GM12864 (cell line): ENCODE data around the gene PPP6R3.

Source experiments
- DNase-seq: peaks from one replicate; pipeline ENCODE4 v3.0.0-alpha.2; 2011; ENCODE audit warnings: low read depth
- H3K4me3 ChIP-seq: 2 replicates; pipeline ENCODE4 v1.5.1; 2011; ENCODE audit warnings: mild to moderate bottlenecking, low read depth, low read length, control low read depth
- TF ChIP-seq, protein P1 (sequence below): IDR thresholded peaks from 2 replicates; pipeline ENCODE4 v1.5.1; 2011; ENCODE audit warnings: low read depth, mild to moderate bottlenecking, moderate library complexity, low read length, control low read depth, inconsistent platforms; ENCODE audit errors: missing control alignments

PPP6R3 gene

DNA sequence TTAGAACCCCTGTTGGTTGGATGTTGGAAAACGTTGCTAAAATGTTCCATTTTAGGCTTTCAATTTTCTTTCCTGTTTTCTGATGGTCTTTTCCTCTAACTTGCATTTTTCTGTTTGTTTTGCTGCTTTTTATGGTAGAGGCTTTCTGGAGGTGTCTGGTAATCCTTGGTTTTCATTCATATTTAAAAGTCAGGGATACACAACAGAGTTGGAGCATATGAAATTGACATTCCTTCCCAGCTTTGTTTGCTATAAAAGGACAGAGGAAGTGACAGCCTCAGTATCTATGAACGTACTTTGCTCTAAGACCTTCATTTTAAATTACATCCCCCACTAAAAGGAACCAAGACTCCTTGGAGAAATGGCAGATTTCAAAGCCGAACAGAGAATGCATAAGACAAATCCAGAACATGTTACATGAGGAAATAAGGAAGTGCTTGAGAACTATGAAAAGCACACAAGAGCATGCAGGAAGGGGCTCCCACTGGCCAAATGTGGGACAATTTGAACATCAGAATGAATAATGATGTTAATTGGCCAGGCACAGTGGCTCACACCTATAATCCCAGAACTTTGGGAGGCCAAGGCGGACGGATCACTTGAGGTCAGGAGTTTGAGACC, 56.7 kb downstream of the PPP6R3 start:
- no peak overlapping the region for H3K4me3 ChIP-seq
- TF ChIP-seq, protein P1, sequence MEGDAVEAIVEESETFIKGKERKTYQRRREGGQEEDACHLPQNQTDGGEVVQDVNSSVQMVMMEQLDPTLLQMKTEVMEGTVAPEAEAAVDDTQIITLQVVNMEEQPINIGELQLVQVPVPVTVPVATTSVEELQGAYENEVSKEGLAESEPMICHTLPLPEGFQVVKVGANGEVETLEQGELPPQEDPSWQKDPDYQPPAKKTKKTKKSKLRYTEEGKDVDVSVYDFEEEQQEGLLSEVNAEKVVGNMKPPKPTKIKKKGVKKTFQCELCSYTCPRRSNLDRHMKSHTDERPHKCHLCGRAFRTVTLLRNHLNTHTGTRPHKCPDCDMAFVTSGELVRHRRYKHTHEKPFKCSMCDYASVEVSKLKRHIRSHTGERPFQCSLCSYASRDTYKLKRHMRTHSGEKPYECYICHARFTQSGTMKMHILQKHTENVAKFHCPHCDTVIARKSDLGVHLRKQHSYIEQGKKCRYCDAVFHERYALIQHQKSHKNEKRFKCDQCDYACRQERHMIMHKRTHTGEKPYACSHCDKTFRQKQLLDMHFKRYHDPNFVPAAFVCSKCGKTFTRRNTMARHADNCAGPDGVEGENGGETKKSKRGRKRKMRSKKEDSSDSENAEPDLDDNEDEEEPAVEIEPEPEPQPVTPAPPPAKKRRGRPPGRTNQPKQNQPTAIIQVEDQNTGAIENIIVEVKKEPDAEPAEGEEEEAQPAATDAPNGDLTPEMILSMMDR = no peak
- no peak for DNase-seq

DNA sequence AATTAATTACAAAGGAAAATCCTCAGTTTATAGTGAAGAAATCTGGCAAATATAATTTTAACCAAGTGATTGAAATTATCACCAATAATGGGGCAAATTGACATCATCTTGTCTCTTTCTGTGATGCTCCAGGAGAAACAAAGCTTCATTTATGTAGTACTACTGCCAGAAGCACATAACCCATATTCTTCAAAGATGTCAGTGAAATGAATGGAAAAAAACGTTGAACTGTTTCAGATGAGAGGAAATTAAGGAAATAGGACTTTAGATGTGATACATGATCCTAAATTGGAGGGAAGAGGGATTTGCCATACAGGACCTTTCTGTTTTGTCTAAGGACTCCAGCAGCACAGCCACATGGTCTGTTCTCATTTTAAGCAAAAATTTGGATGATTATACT, 57.6 kb downstream of the PPP6R3 start:
- DNase-seq = no peak
- H3K4me3 ChIP-seq = no peak overlapping the region
- TF ChIP-seq, protein P1 = no peak

DNA sequence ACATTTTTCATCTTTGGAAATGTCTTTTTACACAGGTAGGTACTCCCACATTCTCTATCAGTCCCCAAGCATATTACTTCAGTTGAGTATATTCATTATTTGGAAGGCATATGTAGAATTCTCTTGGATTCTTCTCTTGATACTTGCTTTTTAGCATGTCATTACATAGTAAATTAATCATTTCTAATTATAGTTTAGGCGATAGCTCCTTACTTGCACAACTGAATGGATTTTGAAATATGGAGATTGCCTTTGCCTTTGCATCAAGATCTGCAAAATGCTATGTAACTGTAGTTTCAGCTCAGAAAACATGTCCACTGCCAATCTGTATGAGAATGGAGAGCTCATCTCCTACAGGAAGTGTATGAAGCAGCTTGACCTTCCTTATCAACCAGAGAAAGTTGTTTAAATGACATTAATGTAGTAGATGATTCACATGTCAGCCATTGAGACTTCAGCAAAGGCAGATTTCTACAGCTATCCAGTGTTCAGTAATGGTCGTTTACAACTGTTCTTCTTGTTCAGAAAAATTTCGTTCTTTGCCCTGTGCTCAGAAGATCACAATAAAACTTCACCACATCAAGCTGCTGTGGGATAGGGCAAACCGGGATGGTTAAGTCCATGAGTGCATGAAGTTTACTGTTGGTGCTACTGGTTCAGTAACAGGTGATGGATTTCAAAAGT, 61.6 kb downstream of the PPP6R3 start:
- DNase-seq = no peak
- no peak overlapping the region for H3K4me3 ChIP-seq
- TF ChIP-seq, protein P1 = no peak

DNA sequence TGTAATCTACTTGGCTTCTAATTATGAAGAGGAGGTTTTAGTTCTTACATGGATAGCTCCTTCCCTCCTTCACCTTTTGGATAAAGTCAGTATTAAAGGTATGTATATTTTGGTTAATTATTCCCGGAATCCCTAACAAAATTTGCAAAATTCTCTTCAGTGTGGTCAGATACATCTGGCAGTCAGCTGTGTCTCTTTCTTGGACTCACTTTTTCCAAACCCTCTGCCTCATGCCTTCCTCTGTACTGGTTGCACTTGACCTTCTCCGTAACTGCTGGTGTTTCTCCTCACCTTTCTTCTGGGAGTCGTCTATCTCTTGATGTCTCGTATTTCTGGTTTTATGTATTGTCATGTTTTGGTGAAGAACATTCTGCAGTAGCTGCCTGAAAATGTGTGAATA, 62.5 kb downstream of the PPP6R3 start:
- DNase-seq = no peak

DNA sequence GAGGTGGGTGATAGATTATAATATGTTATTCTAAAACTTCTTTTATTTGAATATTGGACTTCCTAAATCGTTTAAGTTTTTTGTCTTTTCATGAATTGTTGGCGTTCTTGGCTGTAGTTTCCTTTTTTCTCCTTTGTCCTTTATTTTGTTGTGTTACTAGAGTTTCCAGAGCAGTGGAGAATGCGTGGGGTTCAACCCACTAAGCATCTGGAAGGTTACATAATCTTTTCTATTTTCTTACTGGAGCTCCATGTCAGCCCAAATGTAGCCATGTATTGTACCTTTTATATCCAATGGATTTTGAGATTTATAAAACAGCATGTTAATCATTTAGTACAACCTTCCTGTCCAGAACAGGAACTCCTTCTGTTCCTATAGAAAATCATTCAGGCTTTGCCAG, 63.2 kb downstream of the PPP6R3 start:
- DNase-seq = no peak
- no peak overlapping the region for H3K4me3 ChIP-seq
- TF ChIP-seq, protein P1 = no peak

More for the DNA sequence above, 62.5 kb downstream of the PPP6R3 start:
- TF ChIP-seq, protein P1 = no peak
- H3K4me3 ChIP-seq = no peak overlapping the region

DNA sequence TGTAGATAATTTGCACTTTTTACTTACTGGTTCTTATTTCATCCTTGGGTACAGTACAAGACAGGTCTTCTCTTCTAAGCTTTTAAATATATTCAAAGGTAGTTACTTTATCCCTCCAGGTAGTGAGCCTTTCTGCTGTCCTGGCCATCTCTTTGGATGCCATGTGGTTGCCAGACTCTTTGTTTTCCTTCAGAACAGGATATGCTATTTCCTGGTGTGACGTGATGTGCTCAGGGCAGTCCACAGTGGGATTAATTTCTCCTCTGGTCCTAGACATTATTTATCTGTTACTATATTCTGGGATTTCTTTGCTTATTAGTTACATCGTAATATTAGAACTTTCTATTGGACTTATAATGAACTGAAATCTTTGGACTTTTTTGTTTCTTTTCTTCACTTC, 63.7 kb downstream of the PPP6R3 start:
- DNase-seq = no peak
- H3K4me3 ChIP-seq = no peak overlapping the region
- TF ChIP-seq, protein P1 = no peak

DNA sequence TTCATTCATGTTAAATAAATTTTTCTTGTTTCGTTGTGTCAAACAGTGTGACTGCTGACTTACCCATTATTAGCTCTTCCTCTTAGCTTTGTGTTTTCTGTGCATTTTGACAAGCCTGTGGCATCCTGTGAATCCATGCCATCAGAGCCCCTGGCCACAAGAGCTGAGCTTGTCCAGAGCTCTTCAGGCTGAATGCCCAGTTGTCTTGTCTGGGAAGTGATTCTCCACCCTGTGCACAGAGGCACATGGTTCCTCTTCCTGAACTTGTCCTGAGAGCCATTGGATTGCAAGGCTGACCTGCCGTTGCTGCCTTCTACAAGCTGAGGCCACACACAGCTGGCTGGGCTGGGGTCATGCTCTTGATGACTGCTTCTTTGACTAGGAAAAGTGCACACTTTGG, 64.1 kb downstream of the PPP6R3 start:
- H3K4me3 ChIP-seq = no peak overlapping the region
- TF ChIP-seq, protein P1 = no peak
- DNase-seq = no peak
